Measurements from ENCODE around the gene BET1L.
"Not testable (repeated sequence)": the region's sequence is repeated elsewhere in the genome, so short reads cannot be mapped to it uniquely, and the experiment has no call there.

BET1L gene

GRCh38 chr11:225734-226453, 18.7 kb upstream of the BET1L start:
- DNase-seq: no peak

- DNase-seq: no peak
Observed at GRCh38 chr11:224424-224823, 17.2 kb upstream of the BET1L start.

- DNase-seq: no peak
Observed at GRCh38 chr11:223884-224283, 16.7 kb upstream of the BET1L start.

GRCh38 chr11:223026-223789, 16.0 kb upstream of the BET1L start:
- DNase-seq: no peak

GRCh38 chr11:221998-222789, 15.0 kb upstream of the BET1L start:
- no peak for DNase-seq

GRCh38 chr11:221539-221938, 14.3 kb upstream of the BET1L start:
- no peak for DNase-seq

- DNase-seq: not testable (repeated sequence)
Observed at GRCh38 chr11:220641-221215, 13.5 kb upstream of the BET1L start.

- DNase-seq: no peak
Observed at GRCh38 chr11:218815-219593, 11.8 kb upstream of the BET1L start.

GRCh38 chr11:217704-218103, 10.5 kb upstream of the BET1L start:
- DNase-seq: no peak

- no peak for DNase-seq
Observed at GRCh38 chr11:216081-216974, 9.1 kb upstream of the BET1L start.

- DNase-seq: no peak
Observed at GRCh38 chr11:215581-216037, 8.4 kb upstream of the BET1L start.

GRCh38 chr11:214083-214482, 6.9 kb upstream of the BET1L start:
- DNase-seq: no peak

GRCh38 chr11:213111-213510, 5.9 kb upstream of the BET1L start:
- DNase-seq: no peak

- DNase-seq: no peak
Observed at GRCh38 chr11:212150-213100, 5.2 kb upstream of the BET1L start.

GRCh38 chr11:211741-212140, 4.5 kb upstream of the BET1L start:
- DNase-seq: no peak

- no peak for DNase-seq
Observed at GRCh38 chr11:211295-211694, 4.1 kb upstream of the BET1L start.

GRCh38 chr11:210803-211180, 3.6 kb upstream of the BET1L start:
- no peak for DNase-seq

- no peak for DNase-seq
Observed at GRCh38 chr11:210122-210802, 3.1 kb upstream of the BET1L start.

- DNase-seq: no peak
Observed at GRCh38 chr11:209275-210121, 2.3 kb upstream of the BET1L start.
